SW480 (cell line): Measurements from ENCODE around the gene RBFOX1.

Source experiments
- DNase-seq: peaks from one replicate; pipeline ENCODE4 v3.0.0-alpha.2; 2016; ENCODE audit warnings: low spot score

Gene RBFOX1

GRCh38 chr16:7524419-7524818 is 191.8 kb downstream of the RBFOX1 start:
- no peak for DNase-seq

DNA sequence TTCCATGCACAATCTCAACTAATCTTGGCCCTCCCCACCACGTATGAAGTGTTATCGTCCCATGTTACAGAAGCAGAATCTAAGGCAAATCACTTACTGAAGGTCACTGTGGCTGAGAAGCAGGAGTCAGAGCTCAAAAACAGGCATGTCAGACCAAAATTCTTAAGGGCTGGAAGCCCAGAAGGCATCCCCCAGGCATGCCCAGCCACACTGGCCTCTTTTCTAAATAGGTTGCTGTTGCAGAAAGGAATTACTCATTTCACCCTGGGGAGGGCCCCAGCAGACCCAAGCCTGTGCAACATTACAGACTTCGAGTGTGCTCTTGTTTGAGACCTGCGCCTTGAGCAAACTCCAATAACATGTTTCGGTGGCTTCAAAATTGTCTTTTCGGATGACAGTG is 194.1 kb downstream of the RBFOX1 start:
- DNase-seq, result no peak

DNA sequence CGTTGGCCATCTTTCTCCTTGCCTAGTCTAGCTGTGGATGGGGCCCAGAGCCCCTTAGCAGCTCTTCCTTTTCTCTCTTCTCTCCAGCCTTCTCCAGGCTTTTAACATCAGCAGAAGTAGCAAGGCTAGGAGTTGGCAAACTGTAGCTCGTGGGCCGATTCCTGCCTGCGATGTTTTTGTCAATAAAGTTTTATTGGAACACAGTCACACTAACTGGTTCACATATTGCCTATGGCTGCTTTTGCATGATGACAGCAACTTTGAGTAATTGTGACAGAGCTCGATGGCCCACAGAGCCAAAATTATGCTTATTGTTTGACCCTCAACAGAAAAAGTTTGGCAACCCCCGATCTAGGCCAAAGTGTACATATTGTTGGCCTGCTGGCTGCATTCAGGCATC is 199.9 kb downstream of the RBFOX1 start:
- DNase-seq, result no peak

DNA sequence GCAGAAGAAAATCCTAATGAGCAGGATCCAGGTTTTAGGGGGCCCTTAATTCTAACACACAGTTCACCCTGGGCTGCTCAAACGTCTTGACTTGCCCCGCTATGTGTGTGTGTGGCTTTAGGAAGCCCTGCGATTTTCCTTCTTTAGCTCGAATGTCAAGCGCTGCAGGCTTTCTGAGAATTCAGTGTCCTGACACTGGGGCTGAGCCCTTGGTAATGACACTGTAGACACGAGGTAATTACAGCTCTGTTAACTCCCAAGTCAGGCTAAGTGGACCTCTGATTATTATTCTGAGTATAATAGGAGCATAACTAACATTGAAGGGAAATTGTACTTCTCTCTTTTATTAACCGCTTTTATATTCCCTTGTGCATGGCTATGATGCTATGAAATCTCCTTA is 202.1 kb downstream of the RBFOX1 start:
- no peak for DNase-seq

DNA sequence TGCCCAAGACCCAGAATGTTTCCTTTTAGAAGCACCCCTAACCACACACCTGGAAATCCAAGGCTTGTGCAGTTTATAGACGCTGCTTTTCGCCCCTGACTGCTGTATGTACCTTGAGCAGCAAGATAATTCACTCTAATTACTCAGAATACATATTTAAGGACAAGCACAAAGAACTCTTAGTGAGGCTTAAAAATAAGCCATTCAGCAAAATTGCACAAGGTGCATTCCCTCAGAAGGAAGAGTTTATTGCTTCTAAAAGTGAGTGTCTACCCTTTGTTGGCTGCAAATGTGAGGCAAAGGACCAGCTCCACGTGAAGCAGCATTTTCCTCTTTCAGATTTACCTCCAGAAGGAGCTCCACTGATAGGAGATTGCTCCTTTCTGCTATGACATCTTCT is 208.4 kb downstream of the RBFOX1 start:
- no peak for DNase-seq

- no peak for DNase-seq
Observed at GRCh38 chr16:7545251-7545650, 212.6 kb downstream of the RBFOX1 start.

GRCh38 chr16:7546948-7547347 is 214.3 kb downstream of the RBFOX1 start:
- DNase-seq, result no peak

DNA sequence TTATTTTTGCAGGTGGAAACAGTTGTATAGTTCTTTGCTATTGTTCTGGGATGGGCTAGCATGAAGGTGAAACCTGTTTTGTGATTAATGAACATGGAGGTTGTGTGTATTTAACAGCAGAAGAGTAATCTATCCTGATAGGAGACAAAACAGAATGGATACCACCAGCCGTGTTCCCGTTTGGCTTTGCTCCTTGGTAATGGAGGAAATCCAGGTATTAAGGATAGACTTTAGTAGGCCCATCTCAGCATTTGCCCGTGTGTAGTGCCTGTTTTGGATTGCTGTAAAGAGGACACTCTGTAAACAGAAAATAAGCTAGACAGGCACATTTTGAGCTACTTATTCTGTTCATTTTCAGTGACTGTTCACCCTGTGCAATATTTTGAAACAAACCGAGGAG is 215.1 kb downstream of the RBFOX1 start:
- no peak for DNase-seq

- DNase-seq, result no peak
Observed at GRCh38 chr16:7548796-7549318, 216.2 kb downstream of the RBFOX1 start.

DNA sequence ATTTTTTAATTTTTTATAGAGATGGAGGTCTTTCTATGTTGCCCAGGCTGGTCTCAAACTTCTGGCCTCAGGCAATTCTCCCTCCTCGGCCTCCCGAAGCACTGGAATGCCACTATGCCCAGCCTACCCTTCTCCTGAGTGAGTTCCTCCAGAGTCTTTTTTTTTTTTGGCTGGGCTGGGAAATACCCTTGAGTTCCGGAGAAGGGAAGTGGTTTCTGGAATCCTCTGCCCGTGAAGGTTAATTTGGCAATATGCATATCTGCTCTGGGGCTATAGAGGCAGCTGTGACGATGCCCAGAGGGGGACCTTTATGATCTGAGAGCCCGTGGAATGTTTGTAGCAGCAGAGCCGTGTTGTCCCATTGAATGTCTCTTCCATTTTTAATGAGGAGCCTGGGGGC is 217.5 kb downstream of the RBFOX1 start:
- DNase-seq, result no peak

DNA sequence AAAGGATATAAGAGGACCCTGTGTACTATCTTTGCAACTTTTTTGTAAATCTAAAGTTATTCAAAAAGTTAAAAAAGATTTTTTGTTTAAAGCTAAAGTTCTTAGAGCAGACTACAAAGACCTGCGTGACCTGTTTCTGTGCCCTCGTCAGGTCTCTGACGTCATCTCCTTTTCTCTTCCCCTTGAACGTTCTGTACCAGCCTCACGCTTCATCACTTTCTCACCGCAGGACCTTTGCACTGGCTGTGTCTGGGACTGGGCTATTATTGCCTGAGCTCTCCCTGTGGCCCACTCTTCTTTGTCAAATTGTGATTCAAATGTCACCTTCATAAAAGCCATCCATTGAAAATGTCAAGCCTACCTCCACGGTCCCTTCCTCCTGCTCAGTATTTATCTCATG is 222.8 kb downstream of the RBFOX1 start:
- no peak for DNase-seq

DNA sequence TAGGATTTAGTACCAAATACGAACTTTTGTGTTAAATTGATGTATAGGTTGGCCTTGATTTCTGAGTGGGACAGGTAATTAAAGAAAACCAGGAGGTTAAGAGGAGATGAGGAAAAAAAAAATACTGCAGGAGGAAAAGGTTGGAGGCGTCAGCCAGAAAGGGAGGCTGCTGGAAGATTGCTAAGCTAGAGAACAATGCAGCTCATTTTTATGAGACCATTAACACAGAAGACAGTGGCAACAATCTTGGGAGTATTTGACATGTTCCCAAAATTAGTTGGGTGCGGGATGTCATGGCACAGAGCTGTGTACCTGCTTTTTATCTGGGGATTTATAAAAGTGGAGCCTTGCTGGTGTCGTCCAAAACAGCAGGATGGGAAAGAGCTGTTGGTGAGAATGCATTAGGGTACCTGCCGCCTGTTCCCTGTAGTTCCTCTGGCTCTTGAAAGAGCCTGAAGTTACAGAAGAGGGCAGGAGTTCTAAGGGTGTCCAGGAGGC is 229.3 kb downstream of the RBFOX1 start:
- DNase-seq, result no peak

DNA sequence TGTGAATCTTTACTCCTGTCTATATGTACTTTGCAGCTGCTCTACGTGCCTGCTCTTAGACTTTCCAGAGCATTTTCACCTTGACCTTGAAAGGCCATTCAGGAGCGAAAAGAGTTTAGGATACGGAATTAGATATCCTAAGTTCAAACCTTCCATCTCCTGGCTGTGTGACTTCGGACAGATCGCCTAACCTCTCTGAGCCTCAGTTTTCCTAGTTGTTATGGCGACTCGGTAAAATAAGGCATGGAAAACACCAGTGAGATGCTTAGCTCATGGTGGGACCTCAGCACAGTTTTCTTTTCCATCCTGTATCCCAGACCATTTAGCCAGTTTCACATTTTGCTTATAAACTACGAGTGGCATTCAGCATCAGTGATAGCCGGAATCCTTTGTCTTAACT is 233.7 kb downstream of the RBFOX1 start:
- no peak for DNase-seq

DNA sequence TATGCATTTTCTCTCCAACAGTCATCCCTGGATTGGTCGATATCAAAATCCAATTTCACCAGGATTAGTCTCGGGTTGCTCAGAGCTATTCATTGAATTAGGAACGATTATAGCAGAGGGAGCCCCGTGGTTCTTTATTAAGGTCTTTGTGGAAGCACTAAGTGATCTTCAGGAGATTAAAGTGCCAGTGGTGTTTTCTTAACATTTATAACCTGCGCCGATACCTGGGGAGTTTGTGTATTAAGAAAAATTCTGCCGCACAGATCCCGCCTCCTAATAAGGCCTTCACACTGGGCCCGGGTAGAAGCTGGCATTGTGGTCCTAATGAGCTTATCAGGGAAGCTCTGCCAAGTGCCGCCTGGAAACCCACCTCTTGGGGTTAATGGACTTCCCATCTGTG is 238.7 kb downstream of the RBFOX1 start:
- no peak for DNase-seq

DNA sequence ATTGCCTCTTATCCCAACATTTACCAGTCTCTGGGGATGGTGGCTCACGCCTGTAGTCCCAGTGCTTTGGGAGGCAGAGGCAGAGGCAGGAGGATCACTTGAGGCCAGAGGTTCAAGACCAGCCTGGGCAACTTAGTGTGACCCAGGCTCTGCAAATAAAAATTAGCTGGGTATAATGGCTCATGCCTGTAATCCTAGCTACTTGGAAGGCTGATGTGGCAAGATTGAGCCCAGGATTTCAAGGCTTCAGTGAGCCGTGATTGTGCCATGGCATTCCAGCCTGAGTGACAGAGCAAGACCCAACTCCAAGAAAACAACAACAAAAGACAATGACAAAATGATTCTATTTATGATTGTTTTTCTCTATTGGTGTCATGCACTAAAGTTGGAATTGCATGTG is 244.9 kb downstream of the RBFOX1 start:
- DNase-seq, result no peak

DNA sequence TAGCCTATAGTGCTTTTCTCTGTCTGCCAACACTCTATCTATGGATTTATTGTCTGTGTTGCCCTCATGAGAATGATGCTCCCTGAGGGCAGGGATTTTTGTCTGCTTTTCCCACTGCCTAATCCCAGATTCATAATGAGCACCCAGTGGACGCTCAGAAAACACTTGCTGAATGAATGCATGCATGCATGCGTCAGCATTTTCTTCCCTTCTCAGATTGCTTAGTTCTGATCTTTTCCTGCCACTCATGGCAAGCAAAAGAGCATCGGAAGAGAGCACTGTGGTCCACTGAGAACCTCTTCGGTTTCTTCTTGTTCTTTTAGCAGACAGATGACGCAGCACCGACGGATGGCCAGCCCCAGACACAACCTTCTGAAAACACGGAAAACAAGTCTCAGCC is 246.8 kb downstream of the RBFOX1 start:
- DNase-seq, result no peak

GRCh38 chr16:7581175-7581574 is 248.5 kb downstream of the RBFOX1 start:
- DNase-seq, result no peak

DNA sequence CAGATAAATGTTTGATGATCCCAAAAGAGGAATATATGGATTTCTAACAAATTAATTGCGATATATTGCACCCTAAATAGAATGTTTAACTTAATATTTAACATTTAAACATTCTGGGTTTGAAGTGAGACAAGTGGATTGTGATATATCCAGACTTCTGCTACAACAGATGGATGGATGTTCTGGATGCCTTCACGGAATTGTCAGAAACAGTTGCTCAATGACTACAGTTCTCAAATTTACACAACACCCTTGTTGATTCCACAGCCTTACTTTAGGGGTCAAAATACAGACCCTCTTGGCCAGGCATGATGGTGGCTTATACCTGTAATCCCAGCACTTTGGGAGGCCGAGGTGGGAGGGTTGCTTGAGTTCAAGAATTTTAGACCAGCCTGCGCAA is 250.8 kb downstream of the RBFOX1 start:
- DNase-seq, result no peak

DNA sequence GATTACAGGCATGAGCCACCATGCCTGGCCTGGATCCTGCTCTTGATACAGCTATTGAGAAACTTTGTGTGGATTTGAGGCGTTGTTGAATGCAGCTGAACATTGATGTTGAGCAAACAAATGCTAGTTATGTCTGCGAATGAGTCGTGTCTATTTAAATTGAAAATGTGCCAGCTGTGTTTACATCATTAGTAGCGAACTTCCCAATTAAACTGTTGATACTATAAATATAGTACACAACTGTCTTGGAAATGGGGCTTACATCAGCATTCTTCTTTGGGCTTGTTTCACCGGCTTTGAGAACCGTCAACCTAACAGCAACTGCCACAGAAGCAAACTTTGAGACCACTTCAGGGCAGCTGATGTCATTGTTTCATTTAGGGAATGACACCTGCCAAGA is 251.9 kb downstream of the RBFOX1 start:
- no peak for DNase-seq

- no peak for DNase-seq
Observed at GRCh38 chr16:7585705-7586104, 253.1 kb downstream of the RBFOX1 start.

GRCh38 chr16:7590934-7591333 is 258.3 kb downstream of the RBFOX1 start:
- DNase-seq, result no peak

GRCh38 chr16:7596308-7596707 is 263.7 kb downstream of the RBFOX1 start:
- DNase-seq, result no peak

- no peak for DNase-seq
Observed at GRCh38 chr16:7597677-7598076, 265.0 kb downstream of the RBFOX1 start.

GRCh38 chr16:7601100-7601499 is 268.5 kb downstream of the RBFOX1 start:
- DNase-seq, result no peak
